GM12878 (cell line): Measurements from ENCODE around the gene DYNC2H1. TPM values are rescaled to one million over a fixed set of nuclear protein-coding genes. Genes with fewer than 3 reads are reported as not detected.

ENCODE experiments used
- ATAC-seq: fragments of 200-7000 bp; cut with Tn5 transposase; 3 replicates; pipeline ENCODE4 v1.9.1; 2020; ENCODE audit warnings: mild to moderate bottlenecking, moderate library complexity
- BruUV-seq: library from RNA; stranded (reverse); fragments of 400-500 nt; replicated peaks from 2 replicates; lab custom pipeline; 2021; lab: Mats Ljungman, UMichigan
- CTCF ChIA-PET: fragments of 300-600 bp; sonication (Branson Sonifier 250); formaldehyde crosslinking; extraction: SDS; loops from one replicate; lab custom pipeline; 2021; ENCODE audit warnings: inconsistent platforms; lab: Yijun Ruan, JAX
- POLR2A ChIA-PET: fragments of 350-600 bp; formaldehyde crosslinking; extraction: SDS; loops from one replicate; lab custom pipeline; 2021; ENCODE audit warnings: inconsistent platforms; lab: Charles Lee
- RAD21 ChIA-PET: fragments of 300-600 bp; sonication (Branson Sonifier 250); formaldehyde crosslinking; loops from one replicate; lab custom pipeline; 2023; ENCODE audit warnings: antibody characterized with exemption; ENCODE audit not compliant: unreplicated experiment; lab: Charles Lee
- SMC1A ChIA-PET: fragments of 300-600 bp; sonication (Branson Sonifier 250); formaldehyde crosslinking; loops from one replicate; lab custom pipeline; 2023; ENCODE audit not compliant: unreplicated experiment, uncharacterized antibody; lab: Charles Lee
- DNase-seq: peaks from one replicate; pipeline ENCODE4 v3.0.0-alpha.2; 2011; ENCODE audit warnings: low read depth, low spot score
- FAIRE-seq: peaks from 3 replicates; lab custom pipeline; 2011; peaks lifted over from hg19 to GRCh38; lab: Jason Lieb, UNC
- H2AFZ ChIP-seq: 2 replicates; pipeline ENCODE4 v1.6.0; 2011; ENCODE audit warnings: low read depth, low read length, control low read depth; ENCODE audit not compliant: control insufficient read depth
- H3K27ac ChIP-seq: 2 replicates; pipeline ENCODE4 v1.5.1; 2011; ENCODE audit warnings: control low read depth; ENCODE audit not compliant: control insufficient read depth, insufficient read depth
- H3K27me3 ChIP-seq, 2 experiments: replicated peaks in 1 of 2; 2 replicates each; pipeline versions ENCODE4 v1.6.0 to v1.6.1; 2011; ENCODE audit warnings: low read length in 1 of 2; ENCODE audit not compliant: control insufficient read depth in 2 of 2, insufficient read depth in 2 of 2
- H3K36me3 ChIP-seq, 2 experiments: 2 replicates each; pipeline ENCODE4 v1.5.1; 2011; ENCODE audit warnings: low read length in 1 of 2; ENCODE audit not compliant: control insufficient read depth in 2 of 2, insufficient read depth in 2 of 2
- H3K4me1 ChIP-seq: 2 replicates; pipeline ENCODE4 v1.6.1; 2011; ENCODE audit warnings: mild to moderate bottlenecking, low read length, moderate library complexity, mixed read lengths; ENCODE audit not compliant: control insufficient read depth, insufficient read depth
- H3K4me2 ChIP-seq: 2 replicates; pipeline ENCODE4 v1.6.0; 2011; ENCODE audit warnings: control low read depth; ENCODE audit not compliant: control insufficient read depth, insufficient read depth
- H3K4me3 ChIP-seq: fragments of 200-600 bp; sonication (generic); 2 replicates; pipeline ENCODE4 v1.5.1; 2016
- H3K79me2 ChIP-seq: 2 replicates; pipeline ENCODE4 v1.6.0; 2011; ENCODE audit warnings: low read length; ENCODE audit not compliant: control insufficient read depth, insufficient read depth
- H3K9ac ChIP-seq: 2 replicates; pipeline ENCODE4 v1.8.0; 2011; ENCODE audit warnings: low read length, control low read depth, mixed read lengths; ENCODE audit not compliant: control insufficient read depth, insufficient read depth
- H3K9me3 ChIP-seq: replicated peaks from 3 replicates; pipeline ENCODE4 v1.5.1; 2011; ENCODE audit warnings: mild to moderate bottlenecking, low read length; ENCODE audit not compliant: control insufficient read depth, insufficient read depth
- H4K20me1 ChIP-seq: 2 replicates; pipeline ENCODE4 v1.6.0; 2011; ENCODE audit not compliant: control insufficient read depth, insufficient read depth
- HSF1 ChIP-seq: fragments of 150-350 bp; IDR thresholded peaks from 2 replicates; pipeline ENCODE4 v1.6.1; 2014; ENCODE audit warnings: mild to moderate bottlenecking, low read depth, low read length
- IRF5 ChIP-seq: fragments of 450-650 bp; IDR thresholded peaks from 2 replicates; pipeline ENCODE4 v1.6.1; 2017; ENCODE audit warnings: borderline replicate concordance
- JUNB ChIP-seq: IDR thresholded peaks from 2 replicates; pipeline ENCODE4 v1.6.1; 2016; ENCODE audit warnings: antibody characterized with exemption, mild to moderate bottlenecking
- KAT2A ChIP-seq: conservative IDR thresholded peaks from 2 replicates; pipeline ENCODE4 v1.6.1; 2011; ENCODE audit warnings: low read depth, low read length; ENCODE audit not compliant: control insufficient read depth
- MTA3 ChIP-seq: IDR thresholded peaks from 2 replicates; pipeline ENCODE4 v1.6.1; 2012; ENCODE audit warnings: low read length, inconsistent platforms, borderline replicate concordance
- NFYA ChIP-seq: IDR thresholded peaks from 2 replicates; pipeline ENCODE4 v1.6.1; 2011; ENCODE audit warnings: low read depth, mild to moderate bottlenecking, low read length, improper control_type of control experiment, borderline replicate concordance
- POLR2A ChIP-seq: IDR thresholded peaks from 2 replicates; pipeline ENCODE4 v1.6.1; 2011; ENCODE audit warnings: low read depth, mild to moderate bottlenecking, low read length
- RAD21 ChIP-seq: IDR thresholded peaks from 2 replicates; pipeline ENCODE4 v1.6.1; 2011; ENCODE audit warnings: mild to moderate bottlenecking, low read depth, low read length, moderate library complexity; ENCODE audit not compliant: insufficient read depth
- TARDBP ChIP-seq: IDR thresholded peaks from 2 replicates; pipeline ENCODE4 v1.6.1; 2016; ENCODE audit warnings: borderline replicate concordance
- TCF12 ChIP-seq: IDR thresholded peaks from 2 replicates; pipeline ENCODE4 v1.6.1; 2011; ENCODE audit warnings: low read depth, mild to moderate bottlenecking, low read length
- WRNIP1 ChIP-seq: IDR thresholded peaks from 2 replicates; pipeline ENCODE4 v1.6.1; 2011; ENCODE audit warnings: low read depth, low read length, improper control_type of control experiment, borderline replicate concordance
- YY1 ChIP-seq: IDR thresholded peaks from 2 replicates; pipeline ENCODE4 v1.6.1; 2011; ENCODE audit warnings: low read depth, mild to moderate bottlenecking, low read length
- ZNF274 ChIP-seq: IDR thresholded peaks from one replicate; pipeline ENCODE4 v1.8.0; 2011; ENCODE audit not compliant: insufficient read length, insufficient read depth
- WGBS: methylation state at CpG from one replicate; pipeline ENCODE4 v1.1.6; 2016; ENCODE audit warnings: low lambda C conversion rate; ENCODE audit not compliant: insufficient replicate concordance, insufficient coverage; ENCODE audit errors: missing lambda C conversion rate; 5-methylcytosine and 5-hydroxymethylcytosine counted together
- in situ Hi-C: fragments of 300-500 bp; cut with MboI; formaldehyde crosslinking; loops from 9 replicates; pipeline ENCODE4 v1.14.3; 2018; ENCODE audit warnings: mixed read lengths
- intact Hi-C: fragments of 100-400 bp; cut with micrococcal nuclease; formaldehyde crosslinking; loops from one replicate; pipeline ENCODE4 v1.14.2; 2022; ENCODE audit not compliant: unreplicated experiment
- polyA plus RNA-seq, 11 experiments: library from polyadenylated mRNA; depleted of rRNA in 4 of 11; unstranded in 6 of 11; stranded (reverse) in 5 of 11; fragments of >200 nt; fragmentation: Nextera tagmentation in 4 of 11; fragmentation: Illumina TruSeq in 1 of 11; extraction: Ambion mirVana in 4 of 11; extraction: Trizol in 1 of 11; gene quantifications; 1 replicate in 1 of 11; 2 replicates in 10 of 11; pipeline versions ENCODE4 v1.2.1 to v1.2.3, GENCODE V29; 2011 to 2016; ENCODE audit warnings: inconsistent platforms in 2 of 11, missing spikeins in 2 of 11, low read depth in 1 of 11
- total RNA-seq, 4 experiments: library from RNA; depleted of rRNA in 3 of 4; stranded (reverse); fragments of >200 nt in 3 of 4; fragmentation: Illumina TruSeq in 1 of 4; extraction: Trizol in 1 of 4; gene quantifications; 2 replicates each; pipeline versions ENCODE4 v1.2.1 to v1.2.3, GENCODE V29; 2013 to 2021
- TF ChIP-seq, protein P1 (sequence below): fragments of 450-650 bp; IDR thresholded peaks from 2 replicates; pipeline ENCODE4 v1.6.1; 2016; ENCODE audit warnings: mild to moderate bottlenecking, moderate library complexity, borderline replicate concordance
- TF ChIP-seq, protein P2 (sequence below): fragments of 450-650 bp; IDR thresholded peaks from 2 replicates; pipeline ENCODE4 v1.6.1; 2017; ENCODE audit warnings: antibody characterized with exemption, mild to moderate bottlenecking, moderate library complexity

DYNC2H1 gene
- total and polyA plus RNA-seq, 10 of the 15 experiments (the other 5 are each of a cell fraction or from before 2014, with no cell fraction given), result 0.12 to 3.9 (median 0.23) TPM; not detected in 2

GRCh38 chr11:103085758-103086365, 23.4 kb upstream of the DYNC2H1 start:
- WGBS, result 100% methylated on average over 1 of the region's 1 CpG
- H3K36me3 ChIP-seq, result peaks cover 0 to 6% of the 10 kb centered on the region in 2 experiments; a peak in 3 of 4 replicates
- ATAC-seq, result peak; percentile 19
- TF ChIP-seq NFYA (no peak), MTA3 (no peak), WRNIP1 (no peak), IRF5 (no peak), JUNB (no peak), TARDBP (no peak), POLR2A (no peak), YY1 (no peak), TCF12 (no peak), ZNF274 (no peak), HSF1 (no peak), KAT2A (no peak), RAD21 (no peak)
- TF ChIP-seq, protein P1, sequence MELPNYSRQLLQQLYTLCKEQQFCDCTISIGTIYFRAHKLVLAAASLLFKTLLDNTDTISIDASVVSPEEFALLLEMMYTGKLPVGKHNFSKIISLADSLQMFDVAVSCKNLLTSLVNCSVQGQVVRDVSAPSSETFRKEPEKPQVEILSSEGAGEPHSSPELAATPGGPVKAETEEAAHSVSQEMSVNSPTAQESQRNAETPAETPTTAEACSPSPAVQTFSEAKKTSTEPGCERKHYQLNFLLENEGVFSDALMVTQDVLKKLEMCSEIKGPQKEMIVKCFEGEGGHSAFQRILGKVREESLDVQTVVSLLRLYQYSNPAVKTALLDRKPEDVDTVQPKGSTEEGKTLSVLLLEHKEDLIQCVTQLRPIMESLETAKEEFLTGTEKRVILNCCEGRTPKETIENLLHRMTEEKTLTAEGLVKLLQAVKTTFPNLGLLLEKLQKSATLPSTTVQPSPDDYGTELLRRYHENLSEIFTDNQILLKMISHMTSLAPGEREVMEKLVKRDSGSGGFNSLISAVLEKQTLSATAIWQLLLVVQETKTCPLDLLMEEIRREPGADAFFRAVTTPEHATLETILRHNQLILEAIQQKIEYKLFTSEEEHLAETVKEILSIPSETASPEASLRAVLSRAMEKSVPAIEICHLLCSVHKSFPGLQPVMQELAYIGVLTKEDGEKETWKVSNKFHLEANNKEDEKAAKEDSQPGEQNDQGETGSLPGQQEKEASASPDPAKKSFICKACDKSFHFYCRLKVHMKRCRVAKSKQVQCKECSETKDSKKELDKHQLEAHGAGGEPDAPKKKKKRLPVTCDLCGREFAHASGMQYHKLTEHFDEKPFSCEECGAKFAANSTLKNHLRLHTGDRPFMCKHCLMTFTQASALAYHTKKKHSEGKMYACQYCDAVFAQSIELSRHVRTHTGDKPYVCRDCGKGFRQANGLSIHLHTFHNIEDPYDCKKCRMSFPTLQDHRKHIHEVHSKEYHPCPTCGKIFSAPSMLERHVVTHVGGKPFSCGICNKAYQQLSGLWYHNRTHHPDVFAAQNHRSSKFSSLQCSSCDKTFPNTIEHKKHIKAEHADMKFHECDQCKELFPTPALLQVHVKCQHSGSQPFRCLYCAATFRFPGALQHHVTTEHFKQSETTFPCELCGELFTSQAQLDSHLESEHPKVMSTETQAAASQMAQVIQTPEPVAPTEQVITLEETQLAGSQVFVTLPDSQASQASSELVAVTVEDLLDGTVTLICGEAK, result no peak
- TF ChIP-seq, protein P2, sequence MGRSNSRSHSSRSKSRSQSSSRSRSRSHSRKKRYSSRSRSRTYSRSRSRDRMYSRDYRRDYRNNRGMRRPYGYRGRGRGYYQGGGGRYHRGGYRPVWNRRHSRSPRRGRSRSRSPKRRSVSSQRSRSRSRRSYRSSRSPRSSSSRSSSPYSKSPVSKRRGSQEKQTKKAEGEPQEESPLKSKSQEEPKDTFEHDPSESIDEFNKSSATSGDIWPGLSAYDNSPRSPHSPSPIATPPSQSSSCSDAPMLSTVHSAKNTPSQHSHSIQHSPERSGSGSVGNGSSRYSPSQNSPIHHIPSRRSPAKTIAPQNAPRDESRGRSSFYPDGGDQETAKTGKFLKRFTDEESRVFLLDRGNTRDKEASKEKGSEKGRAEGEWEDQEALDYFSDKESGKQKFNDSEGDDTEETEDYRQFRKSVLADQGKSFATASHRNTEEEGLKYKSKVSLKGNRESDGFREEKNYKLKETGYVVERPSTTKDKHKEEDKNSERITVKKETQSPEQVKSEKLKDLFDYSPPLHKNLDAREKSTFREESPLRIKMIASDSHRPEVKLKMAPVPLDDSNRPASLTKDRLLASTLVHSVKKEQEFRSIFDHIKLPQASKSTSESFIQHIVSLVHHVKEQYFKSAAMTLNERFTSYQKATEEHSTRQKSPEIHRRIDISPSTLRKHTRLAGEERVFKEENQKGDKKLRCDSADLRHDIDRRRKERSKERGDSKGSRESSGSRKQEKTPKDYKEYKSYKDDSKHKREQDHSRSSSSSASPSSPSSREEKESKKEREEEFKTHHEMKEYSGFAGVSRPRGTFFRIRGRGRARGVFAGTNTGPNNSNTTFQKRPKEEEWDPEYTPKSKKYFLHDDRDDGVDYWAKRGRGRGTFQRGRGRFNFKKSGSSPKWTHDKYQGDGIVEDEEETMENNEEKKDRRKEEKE, result no peak

More at GRCh38 chr11:103085758-103086365, 23.4 kb upstream of the DYNC2H1 start:
- no peak overlapping the region for H3K27ac ChIP-seq
- FAIRE-seq (no peak), DNase-seq (no peak)
- no peaks in the 10 kb centered on the region for H3K4me1 ChIP-seq
- ChIA-PET SMC1A (interaction anchor here (0.8 kb wide), 2 partner anchors 9 to 23 kb away, joined by 3 to 5 read pairs; partner anchors contain the start of gene DYNC2H1), POLR2A (interaction anchor here (1.7 kb wide), 1 partner anchor 16 kb away, joined by 6 read pairs; no protein-coding TSS in a partner anchor), CTCF (interaction anchor here (0.7 to 0.9 kb wide), 2 partner anchors 50 to 171 kb away, joined by 3 read pairs; no protein-coding TSS in a partner anchor), RAD21 (no interaction called here)
- no TSS peak for BruUV-seq
- H3K27me3 ChIP-seq, result no peaks in the 10 kb centered on the region
- H4K20me1 ChIP-seq, result no peaks in the 10 kb centered on the region
- in situ Hi-C loops (no loop called here), intact Hi-C loops (no loop called here)
- peaks cover 46% of the 10 kb centered on the region for H3K79me2 ChIP-seq
- no peaks in the 10 kb centered on the region for H3K9me3 ChIP-seq
- no peak overlapping the region for H3K9ac ChIP-seq
- H3K4me3 ChIP-seq, result no peak overlapping the region
- no peak overlapping the region for H3K4me2 ChIP-seq
- no peak overlapping the region for H2AFZ ChIP-seq
